ENCODE data around the gene CCL11.

CCL11 gene

DNA sequence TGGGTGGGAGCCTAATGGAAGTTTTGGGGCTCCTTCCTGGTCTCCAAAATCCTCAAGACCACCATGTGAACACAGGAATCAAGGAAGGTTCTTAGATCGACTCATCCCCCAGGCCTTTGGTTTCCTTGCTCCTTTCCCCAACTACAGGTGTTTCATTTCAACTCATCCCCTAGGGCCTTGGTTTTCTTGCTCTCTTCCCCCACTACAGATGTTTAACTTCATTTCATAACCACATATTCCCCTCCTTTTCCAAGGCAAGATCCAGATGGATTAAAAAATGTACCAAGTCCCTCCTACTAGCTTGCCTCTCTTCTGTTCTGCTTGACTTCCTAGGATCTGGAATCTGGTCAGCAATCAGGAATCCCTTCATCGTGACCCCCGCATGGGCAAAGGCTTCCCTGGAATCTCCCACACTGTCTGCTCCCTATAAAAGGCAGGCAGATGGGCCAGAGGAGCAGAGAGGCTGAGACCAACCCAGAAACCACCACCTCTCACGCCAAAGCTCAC, at the start of gene CCL11:
TSS of gene CCL11 (plus strand) at position 457 of the 507 bp plus-strand sequence. CDS start 67 bp downstream, outside the sequence.
- DNase-seq: no peak

- no peak for DNase-seq
Measured at GRCh38 chr17:34236281-34236892, 49.2 kb upstream of the CCL11 start.

- no peak for DNase-seq
Measured at GRCh38 chr17:34237458-34237857, 48.1 kb upstream of the CCL11 start.

DNA sequence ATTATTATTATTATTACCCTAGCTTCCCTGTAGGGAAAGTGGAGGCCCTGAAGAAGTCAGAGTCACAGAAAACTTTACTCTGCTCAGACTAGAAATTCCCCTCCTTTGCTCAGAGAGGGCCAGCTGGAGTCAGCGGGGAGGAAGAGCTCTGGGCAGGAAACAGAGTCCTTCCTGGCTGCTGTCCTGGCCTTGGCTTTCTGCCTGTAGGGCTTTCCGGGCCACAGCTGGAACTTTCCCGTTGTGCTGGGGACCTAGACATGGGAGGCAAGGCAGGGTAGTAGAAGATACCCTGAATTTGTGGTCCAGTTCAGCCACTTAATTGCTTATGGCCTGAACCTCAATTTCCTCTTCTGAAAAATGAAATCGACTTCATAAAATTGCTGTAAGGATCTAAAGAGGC, 44.5 kb upstream of the CCL11 start:
- peak in 5 of 14 donors; percentile 24 to 39 (median 35) for DNase-seq

DNA sequence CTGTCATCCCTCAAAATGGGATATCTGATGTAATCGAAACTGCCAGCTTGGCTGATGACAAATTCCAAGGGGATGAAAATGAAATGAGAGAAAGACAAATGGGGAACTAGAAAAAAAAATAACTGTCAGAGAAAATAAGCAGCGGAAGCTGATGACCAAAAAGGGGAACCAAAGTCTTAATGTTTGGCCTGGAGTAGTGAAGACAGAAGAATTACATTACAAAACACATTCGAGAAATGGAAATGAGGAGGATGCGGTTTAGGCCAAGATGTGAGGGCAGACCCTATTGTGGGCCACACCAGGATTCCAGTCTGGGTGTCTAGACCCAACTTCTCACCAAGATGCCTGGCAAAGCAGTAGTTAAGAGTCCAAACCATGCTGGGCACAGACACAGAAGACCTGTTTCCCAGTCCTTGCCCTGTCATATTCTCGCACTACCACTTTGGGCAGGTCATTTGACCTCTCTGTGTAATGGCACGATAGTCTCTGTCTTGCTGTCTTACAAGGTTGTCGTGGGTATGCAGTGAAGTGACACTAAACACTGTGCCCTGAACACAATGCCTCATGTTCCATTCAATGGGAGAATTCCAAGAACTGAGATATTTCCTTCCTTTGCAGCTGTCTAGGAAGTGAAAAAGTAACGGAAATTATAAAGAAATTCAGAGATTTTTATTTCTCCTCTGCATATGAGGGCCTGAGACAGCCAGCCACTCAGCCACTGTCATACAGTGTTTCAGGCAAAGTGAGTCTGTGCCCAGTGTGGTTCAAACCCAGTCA, 42.8 kb upstream of the CCL11 start:
- no peak for DNase-seq

- DNase-seq: no peak
Measured at GRCh38 chr17:34243364-34244320, 41.9 kb upstream of the CCL11 start.

GRCh38 chr17:34245351-34245905, 40.1 kb upstream of the CCL11 start:
- DNase-seq: no peak

DNA sequence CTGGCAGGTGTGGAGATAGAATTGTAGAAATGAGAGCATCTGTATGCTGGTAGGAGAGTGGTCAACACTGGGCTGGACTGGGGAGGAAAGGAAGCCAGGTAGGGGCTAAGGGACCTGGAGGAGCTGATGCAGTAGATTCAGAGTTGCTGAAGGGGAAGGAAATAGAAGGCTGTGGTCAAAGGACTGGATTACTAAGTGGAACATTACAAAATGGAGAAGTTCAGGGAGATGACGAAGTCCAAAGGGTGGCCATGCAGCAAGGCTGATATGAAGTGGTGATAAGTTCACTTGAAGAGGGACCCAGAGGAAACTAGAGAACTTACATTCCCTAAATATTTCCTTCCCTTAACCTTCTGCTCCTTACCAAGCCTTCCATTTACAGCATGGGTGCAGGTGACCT, 39.1 kb upstream of the CCL11 start:
- DNase-seq: no peak

DNA sequence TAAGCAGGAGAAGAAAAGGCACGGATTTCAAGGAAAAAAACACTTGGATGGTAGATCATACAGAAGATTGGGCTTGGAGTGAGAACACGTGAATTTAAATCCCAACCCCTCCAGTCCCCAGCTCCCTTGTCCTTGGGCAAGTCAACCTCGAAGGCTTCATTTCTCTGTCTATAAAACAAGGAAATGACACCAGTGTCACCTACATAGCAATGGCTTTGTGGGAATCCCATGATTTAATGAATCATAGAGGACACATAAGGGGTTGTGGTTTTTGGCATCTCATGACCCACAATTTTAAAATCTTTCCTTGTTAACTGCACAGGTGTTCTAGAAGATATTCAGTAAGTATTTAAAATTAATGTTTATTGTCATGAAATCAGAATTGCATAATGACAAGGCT, 38.7 kb upstream of the CCL11 start:
- no peak for DNase-seq

DNA sequence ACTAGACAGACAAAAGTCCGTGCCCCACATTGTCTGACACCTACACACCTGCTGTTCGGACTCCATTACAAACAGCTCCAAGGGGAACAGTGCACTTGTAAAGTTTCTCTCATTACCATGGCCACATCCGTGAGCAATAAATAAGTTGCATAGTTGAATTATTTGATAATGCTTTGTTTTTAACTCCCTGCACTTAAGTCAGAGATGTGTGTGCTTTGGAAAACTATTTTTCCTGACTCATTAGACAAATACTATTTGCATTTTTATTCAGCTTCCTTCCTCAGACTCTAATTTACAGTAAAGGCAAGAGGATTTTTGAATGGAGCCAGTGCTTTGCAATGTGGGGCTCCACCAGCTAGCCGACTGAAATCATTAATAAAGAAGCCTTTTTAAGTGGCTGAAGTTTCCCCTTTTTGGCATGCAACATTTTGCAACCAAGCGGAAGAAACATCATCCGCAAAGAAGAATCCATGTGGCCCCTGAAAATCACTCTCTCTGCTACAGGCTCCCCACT, 37.0 kb upstream of the CCL11 start:
- no peak for DNase-seq

DNA sequence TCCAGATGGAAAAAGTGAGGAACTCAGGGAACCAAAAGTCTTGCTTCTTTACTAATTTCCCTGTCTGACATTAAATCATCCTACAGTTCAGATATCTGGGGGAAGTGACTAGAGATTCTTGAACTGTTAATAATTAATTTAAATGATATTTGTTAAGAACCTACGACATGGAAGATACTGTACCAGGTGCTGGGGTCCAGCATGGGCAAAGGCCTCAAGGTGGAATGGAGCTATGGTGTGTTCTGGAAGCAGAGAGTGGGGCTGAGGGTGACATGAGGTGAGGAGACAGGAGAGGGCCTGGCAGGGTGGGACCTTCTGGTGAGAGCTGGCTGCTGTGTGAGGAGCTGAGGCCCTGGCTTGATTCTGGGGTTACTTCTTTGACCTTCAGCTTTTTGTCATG, 36.5 kb upstream of the CCL11 start:
- DNase-seq: no peak

DNA sequence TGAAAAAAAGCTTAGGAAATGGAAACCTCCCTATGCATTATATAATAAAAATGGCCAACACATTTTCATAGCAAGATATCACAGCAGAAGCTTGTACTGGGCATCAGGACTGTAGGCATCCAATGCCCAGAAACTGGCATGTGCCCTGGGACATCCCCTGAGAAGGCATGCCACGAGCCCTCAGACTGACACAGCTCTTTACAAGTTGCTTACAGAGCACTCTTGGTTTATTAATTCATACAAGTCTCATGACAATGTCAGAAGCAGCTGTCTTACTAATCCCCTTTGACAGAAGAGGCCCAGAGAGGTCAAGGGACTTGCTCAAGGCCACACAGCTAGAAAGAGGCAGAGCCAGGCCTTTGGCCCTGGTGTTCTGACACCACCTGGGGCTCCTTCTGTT, 36.1 kb upstream of the CCL11 start:
- DNase-seq: no peak

DNA sequence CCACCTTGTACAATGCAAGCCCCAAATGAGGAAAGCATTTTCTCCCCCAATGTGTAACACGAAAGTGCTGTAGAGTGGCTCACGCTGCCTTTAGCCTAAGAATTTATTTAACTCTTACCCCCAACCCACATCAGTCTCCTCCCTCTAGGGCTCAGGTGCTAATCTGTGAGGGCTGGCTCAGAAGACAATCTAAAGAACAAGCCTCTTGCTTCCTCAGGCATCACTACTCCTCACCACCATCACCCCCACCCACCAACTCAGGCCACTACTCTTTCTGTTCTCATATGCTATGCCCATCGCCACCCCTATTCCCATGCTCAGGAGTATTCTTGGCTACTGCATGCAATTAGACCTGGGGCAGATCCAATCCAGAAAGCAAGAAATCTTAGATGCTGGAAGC, 34.4 kb upstream of the CCL11 start:
- DNase-seq: no peak

DNA sequence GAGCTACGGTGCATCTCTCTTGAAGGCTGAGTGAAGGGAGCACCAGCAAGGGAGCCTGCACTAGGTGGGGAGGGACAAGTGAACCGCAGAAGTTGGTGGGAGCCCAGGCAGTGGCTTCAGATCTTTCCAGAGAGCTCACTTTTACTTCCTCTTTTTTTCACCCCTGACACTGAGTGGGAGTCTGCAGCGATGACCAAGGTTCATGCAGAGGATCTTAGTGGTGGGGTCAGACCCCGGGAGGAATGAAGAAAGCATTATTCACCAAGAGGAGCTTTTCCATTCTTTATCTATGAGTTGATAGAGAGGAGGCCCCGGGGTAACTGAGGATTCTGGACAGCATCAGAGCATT, 33.5 kb upstream of the CCL11 start:
- DNase-seq: peak in 3 of 14 donors; percentile 53 to 63 (median 63)

GRCh38 chr17:34252444-34253138, 33.0 kb upstream of the CCL11 start:
- DNase-seq: peak in 11 of 14 donors; percentile 24 to 88 (median 70)

DNA sequence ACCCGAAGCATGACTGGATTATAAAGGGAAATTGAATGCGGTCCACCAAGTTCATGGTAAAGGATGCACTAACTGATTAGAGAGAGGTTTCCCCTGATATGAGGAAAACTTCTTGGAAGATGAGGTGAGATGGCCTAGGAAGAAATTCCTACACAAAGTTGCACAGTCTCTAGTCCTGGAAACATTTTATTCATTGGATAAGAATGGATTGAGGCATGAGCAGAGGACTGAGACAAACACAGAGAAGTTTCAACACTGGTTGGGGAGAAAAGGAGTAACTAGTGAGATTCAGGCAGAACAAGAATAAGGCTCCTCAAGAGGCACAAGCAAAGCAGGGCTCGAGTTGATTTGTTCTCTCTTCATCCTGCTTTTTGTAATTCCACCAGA, 32.4 kb upstream of the CCL11 start:
- DNase-seq: no peak

- peak in 1 of 14 donors; percentile 26 for DNase-seq
Measured at GRCh38 chr17:34254146-34254545, 31.4 kb upstream of the CCL11 start.

- DNase-seq: peak in 6 of 14 donors; percentile 13 to 49 (median 40)
Measured at GRCh38 chr17:34254651-34255380, 30.7 kb upstream of the CCL11 start, which contains the start of gene CCL2. Gene CCL2, plus strand, starts transcription at chr17:34255285. Its CDS starts 65 bp downstream, at chr17:34255350.

GRCh38 chr17:34255381-34255732, 30.2 kb upstream of the CCL11 start:
- DNase-seq: no peak

DNA sequence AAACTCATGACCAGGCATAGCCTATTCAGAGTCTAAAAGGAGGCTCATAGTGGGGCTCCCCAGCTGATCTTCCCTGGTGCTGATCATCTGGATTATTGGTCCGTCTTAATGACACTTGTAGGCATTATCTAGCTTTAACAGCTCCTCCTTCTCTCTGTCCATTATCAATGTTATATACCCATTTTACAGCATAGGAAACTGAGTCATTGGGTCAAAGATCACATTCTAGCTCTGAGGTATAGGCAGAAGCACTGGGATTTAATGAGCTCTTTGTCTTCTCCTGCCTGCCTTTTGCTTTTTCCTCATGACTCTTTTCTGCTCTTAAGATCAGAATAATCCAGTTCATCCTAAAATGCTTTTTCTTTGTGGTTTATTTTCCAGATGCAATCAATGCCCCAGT, 29.7 kb upstream of the CCL11 start:
- DNase-seq: no peak
